GM12801 (cell line): ENCODE results near the gene BCO1.

ENCODE experiments used
- CTCF ChIP-seq: IDR thresholded peaks from one replicate; pipeline ENCODE4 v1.5.1; 2011; ENCODE audit warnings: control low read depth; ENCODE audit not compliant: insufficient read length; ENCODE audit errors: extremely low read depth

The BCO1 gene

GRCh38 chr16:81286190-81286589, 47.7 kb downstream of the BCO1 start:
- no peak for TF ChIP-seq CTCF

GRCh38 chr16:81291117-81291516, 52.6 kb downstream of the BCO1 start:
- TF ChIP-seq CTCF = no peak

- TF ChIP-seq CTCF = no peak
Observed at GRCh38 chr16:81292936-81293335, 54.4 kb downstream of the BCO1 start.

- TF ChIP-seq CTCF = no peak
Observed at GRCh38 chr16:81293909-81294802, 55.7 kb downstream of the BCO1 start.

- TF ChIP-seq CTCF = no peak
Observed at GRCh38 chr16:81296631-81297030, 58.1 kb downstream of the BCO1 start.

GRCh38 chr16:81307770-81308169, 69.3 kb downstream of the BCO1 start:
- TF ChIP-seq CTCF = no peak

- TF ChIP-seq CTCF = no peak
Observed at GRCh38 chr16:81310045-81310644, 71.7 kb downstream of the BCO1 start.
